ENCODE measurements around the gene SH3TC1.
A peak's percentile ranks its signal among the peaks of the same experiment; 100 is the strongest.

The SH3TC1 gene

DNA sequence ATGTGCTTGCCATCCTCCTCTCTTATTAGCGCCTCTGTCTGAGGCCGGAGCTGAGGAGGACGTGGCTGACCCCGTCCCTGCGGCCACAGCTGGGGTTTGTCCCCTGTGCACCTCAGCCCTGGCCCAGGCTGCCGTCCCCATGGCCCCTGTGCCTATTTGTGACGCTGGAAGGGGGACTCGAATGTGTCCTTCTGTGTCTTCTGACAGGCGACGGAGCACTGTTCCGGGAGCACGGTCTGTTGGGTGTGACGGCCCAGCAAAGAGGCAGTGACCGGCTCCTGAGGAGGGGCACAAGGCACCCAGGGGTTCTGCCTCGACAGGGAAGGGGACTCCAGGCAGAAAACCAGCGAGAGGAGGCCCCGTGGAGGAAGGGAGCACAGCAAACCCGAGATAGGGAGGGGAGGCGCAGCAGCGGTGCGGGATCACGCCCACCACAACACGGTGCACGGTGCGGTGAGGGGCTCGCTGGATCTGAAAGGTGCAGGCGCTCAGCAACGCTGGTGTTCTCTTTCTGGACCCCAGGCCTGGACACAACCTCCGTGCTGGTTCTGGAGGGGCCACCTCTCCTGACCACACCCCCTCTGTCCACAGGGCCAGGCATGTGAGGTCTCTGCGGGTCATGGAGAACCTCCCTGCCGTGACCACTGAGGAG lies 5.6 kb downstream of the SH3TC1 start:
- H3K79me2 ChIP-seq (ENCODE audit: control insufficient read depth, low read length): peaks cover 41% of the 10 kb centered on the region
- no peak overlapping the region for H3K27ac ChIP-seq (ENCODE audit: low read depth, low read length)
- no peak overlapping the region for H3K4me3 ChIP-seq (ENCODE audit: low read length)
- H3K9me2 ChIP-seq (replicated peaks; ENCODE audit: control insufficient read depth, low read length): no peaks in the 10 kb centered on the region
- H3K4me2 ChIP-seq (ENCODE audit: low read length): no peak overlapping the region
- H4K20me1 ChIP-seq (ENCODE audit: control insufficient read depth, insufficient read depth, low read depth, low read length): no peaks in the 10 kb centered on the region
- TF ChIP-seq, protein P1, sequence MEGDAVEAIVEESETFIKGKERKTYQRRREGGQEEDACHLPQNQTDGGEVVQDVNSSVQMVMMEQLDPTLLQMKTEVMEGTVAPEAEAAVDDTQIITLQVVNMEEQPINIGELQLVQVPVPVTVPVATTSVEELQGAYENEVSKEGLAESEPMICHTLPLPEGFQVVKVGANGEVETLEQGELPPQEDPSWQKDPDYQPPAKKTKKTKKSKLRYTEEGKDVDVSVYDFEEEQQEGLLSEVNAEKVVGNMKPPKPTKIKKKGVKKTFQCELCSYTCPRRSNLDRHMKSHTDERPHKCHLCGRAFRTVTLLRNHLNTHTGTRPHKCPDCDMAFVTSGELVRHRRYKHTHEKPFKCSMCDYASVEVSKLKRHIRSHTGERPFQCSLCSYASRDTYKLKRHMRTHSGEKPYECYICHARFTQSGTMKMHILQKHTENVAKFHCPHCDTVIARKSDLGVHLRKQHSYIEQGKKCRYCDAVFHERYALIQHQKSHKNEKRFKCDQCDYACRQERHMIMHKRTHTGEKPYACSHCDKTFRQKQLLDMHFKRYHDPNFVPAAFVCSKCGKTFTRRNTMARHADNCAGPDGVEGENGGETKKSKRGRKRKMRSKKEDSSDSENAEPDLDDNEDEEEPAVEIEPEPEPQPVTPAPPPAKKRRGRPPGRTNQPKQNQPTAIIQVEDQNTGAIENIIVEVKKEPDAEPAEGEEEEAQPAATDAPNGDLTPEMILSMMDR (IDR thresholded peaks at IDR 0.05; ENCODE audit: low read depth, low read length, poor library complexity, severe bottlenecking): no peak
- TF ChIP-seq EZH2phosphoT487 (IDR thresholded peaks at IDR 0.05; ENCODE audit: borderline replicate concordance, low read length): no peak
- H3K27me3 ChIP-seq (ENCODE audit: control insufficient read depth, low read length): no peaks in the 10 kb centered on the region
- no peaks in the 10 kb centered on the region for H3K9me3 ChIP-seq (ENCODE audit: control insufficient read depth, insufficient read depth, low read length)
- peaks cover 62% of the 10 kb centered on the region for H3K36me3 ChIP-seq (ENCODE audit: control insufficient read depth, low read length)
- peaks cover 68% of the 10 kb centered on the region for H3K4me1 ChIP-seq (ENCODE audit: control insufficient read depth, low read length)
- peaks cover 18% of the 10 kb centered on the region for H3F3A ChIP-seq (ENCODE audit: control insufficient read depth, insufficient read depth)

DNA sequence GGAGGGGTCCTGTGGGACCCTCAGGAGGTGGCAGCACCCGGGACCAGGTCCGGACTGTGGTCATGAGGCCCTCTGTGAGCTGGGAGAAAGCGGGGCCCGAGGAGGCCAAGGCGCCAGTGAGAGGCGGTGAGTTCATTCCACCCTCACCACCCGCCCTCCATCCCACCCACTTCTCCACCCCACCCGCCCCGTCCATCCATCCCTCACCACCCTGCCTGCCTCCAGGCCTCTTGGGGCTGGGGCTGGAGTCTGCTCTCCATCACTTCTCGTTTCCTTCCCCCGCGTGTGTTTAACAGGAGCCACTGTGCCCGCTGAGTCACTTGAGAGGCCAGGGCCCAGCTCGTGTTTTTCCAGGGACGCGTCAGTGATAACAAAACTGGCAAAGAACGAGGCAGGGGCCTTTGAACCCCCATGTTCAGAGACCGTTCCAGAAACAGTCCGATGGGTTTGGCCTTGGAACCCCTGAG lies 6.2 kb downstream of the SH3TC1 start:
- Histone ChIP-seq H3K79me2 (ENCODE audit: control insufficient read depth, low read length) (peaks cover 39% of the 10 kb centered on the region), H3K4me2 (ENCODE audit: low read length) (peak overlapping the region; percentile 46), H3K36me3 (ENCODE audit: control insufficient read depth, low read length) (peaks cover 63% of the 10 kb centered on the region), H3K9me2 (replicated peaks; ENCODE audit: control insufficient read depth, low read length) (no peaks in the 10 kb centered on the region), H3F3A (ENCODE audit: control insufficient read depth, insufficient read depth) (peaks cover 17% of the 10 kb centered on the region), H4K20me1 (ENCODE audit: control insufficient read depth, insufficient read depth, low read depth, low read length) (no peaks in the 10 kb centered on the region), H3K4me3 (ENCODE audit: low read length) (no peak overlapping the region), H3K27me3 (ENCODE audit: control insufficient read depth, low read length) (no peaks in the 10 kb centered on the region), H3K9me3 (ENCODE audit: control insufficient read depth, insufficient read depth, low read length) (no peaks in the 10 kb centered on the region), H3K27ac (ENCODE audit: low read depth, low read length) (no peak overlapping the region), H3K4me1 (ENCODE audit: control insufficient read depth, low read length) (peaks cover 63% of the 10 kb centered on the region)
- no peak for TF ChIP-seq EZH2phosphoT487 (IDR thresholded peaks at IDR 0.05; ENCODE audit: borderline replicate concordance, low read length)
- TF ChIP-seq, protein P1 (IDR thresholded peaks at IDR 0.05; ENCODE audit: low read depth, low read length, poor library complexity, severe bottlenecking): no peak

DNA sequence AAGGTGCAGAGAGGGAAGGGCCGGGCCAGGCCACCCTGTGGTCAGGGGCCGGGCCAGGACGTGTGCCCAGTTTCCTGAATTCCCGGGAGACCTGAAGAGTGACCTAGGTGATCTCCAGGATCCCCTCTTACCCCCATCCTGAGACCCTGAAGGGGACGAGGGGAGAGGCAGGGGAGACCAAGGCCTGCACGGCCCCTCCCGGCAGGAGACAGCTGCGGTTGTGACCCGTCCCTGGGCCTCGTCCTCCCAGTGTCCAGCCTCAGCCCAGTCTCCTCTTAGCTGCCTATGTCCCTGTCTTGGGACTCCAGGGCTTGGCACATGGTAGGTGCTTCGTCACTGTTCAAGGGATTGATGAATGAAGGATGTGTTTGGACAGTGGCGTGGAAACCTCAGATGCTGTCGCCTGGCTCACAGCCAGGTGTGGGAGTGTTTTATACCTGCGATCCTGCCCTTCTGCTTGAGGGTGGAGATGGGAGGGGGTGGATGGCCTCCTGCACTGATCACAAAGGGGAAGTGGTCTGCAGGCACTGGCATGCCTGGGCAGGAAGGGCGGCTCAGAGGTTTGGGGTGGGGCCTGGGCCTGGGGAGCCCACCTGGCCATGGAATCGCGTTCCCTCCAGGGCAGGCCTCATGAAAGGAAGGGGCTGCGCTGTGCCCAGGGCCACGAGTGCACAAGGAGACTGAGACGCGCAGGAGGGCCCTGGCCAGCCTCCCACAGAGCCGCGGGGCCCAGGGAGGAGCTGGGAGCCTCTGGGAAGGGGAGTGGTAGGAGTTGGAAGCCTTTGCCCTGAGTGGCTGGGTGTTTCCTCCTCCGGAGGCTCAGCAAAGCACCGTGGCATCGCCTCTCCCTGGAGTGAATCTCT lies 6.9 kb downstream of the SH3TC1 start:
- Histone ChIP-seq H4K20me1 (ENCODE audit: control insufficient read depth, insufficient read depth, low read depth, low read length) (no peaks in the 10 kb centered on the region), H3K4me2 (ENCODE audit: low read length) (peak overlapping the region; percentile 46), H3K79me2 (ENCODE audit: control insufficient read depth, low read length) (peaks cover 34% of the 10 kb centered on the region), H3K4me3 (ENCODE audit: low read length) (0 out of 2 replicates have a peak overlapping the region, but pooled peaks have one; percentile 17), H3K27me3 (ENCODE audit: control insufficient read depth, low read length) (no peaks in the 10 kb centered on the region), H3K9me2 (replicated peaks; ENCODE audit: control insufficient read depth, low read length) (no peaks in the 10 kb centered on the region), H3K4me1 (ENCODE audit: control insufficient read depth, low read length) (peaks cover 56% of the 10 kb centered on the region), H3F3A (ENCODE audit: control insufficient read depth, insufficient read depth) (peaks cover 13% of the 10 kb centered on the region), H3K9me3 (ENCODE audit: control insufficient read depth, insufficient read depth, low read length) (no peaks in the 10 kb centered on the region), H3K27ac (ENCODE audit: low read depth, low read length) (0 out of 2 replicates have a peak overlapping the region, but pooled peaks have one; percentile 10), H3K36me3 (ENCODE audit: control insufficient read depth, low read length) (peaks cover 59% of the 10 kb centered on the region)
- TF ChIP-seq, protein P1 (IDR thresholded peaks at IDR 0.05; ENCODE audit: low read depth, low read length, poor library complexity, severe bottlenecking): no peak
